ENCODE measurements around the gene PTPRD. TPM values are rescaled to one million over a fixed set of nuclear protein-coding genes. Genes with fewer than 3 reads are reported as not detected.

PTPRD gene
- total RNA-seq, 2 donors from 2014 or later: 12.1 to 13.4 TPM

DNA sequence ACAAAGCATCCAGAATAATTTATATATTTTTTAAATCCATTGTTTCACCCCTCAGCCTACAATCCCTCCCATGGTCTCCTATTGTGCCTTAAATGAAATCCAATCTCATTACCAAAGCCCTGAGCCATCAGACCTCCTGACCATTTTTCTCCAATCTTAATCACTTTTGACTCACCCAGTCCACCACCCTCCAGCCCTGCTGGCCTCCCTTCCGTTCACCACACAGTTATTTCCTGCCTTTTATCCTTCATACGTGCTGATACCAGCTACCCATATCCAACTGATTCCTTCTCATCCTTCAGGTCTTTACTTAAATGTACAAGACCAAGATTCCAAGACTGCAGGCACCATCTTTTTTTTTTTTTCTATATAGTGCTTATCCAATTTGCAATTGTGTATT is 1786.5 kb downstream of the PTPRD start:
- DNase-seq: no peak
- intact Hi-C loops (cut with DNase I): no loop called here
- no peak for ATAC-seq

DNA sequence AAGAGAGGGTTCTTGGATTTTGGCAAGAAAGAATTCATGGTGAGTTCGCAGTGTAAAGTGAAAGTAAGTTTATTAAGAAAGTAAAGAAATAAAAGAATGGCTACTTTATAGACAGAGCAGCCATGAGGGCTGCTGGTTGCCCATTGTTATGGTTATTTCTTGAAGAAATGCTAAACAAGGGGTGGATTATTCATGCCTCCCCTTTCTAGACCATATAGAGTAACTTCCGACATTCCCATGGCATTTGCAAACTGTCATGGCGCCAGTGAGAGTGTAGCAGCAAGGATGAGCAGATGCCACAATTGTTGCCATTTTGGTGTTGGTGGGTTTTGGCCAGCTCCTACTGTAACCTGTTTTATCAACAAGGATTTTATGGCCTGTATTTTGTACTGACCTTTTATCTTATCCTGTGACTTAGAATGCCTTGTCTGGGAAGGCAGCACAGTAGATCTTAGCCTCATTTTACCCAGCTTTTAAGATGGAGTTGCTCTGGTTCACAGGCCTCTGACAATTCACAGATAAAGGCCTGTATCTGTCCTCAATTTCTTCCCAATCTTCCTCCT is 1787.1 kb downstream of the PTPRD start:
- ATAC-seq: no peak
- no peak for DNase-seq
- intact Hi-C loops (cut with DNase I): no loop called here

DNA sequence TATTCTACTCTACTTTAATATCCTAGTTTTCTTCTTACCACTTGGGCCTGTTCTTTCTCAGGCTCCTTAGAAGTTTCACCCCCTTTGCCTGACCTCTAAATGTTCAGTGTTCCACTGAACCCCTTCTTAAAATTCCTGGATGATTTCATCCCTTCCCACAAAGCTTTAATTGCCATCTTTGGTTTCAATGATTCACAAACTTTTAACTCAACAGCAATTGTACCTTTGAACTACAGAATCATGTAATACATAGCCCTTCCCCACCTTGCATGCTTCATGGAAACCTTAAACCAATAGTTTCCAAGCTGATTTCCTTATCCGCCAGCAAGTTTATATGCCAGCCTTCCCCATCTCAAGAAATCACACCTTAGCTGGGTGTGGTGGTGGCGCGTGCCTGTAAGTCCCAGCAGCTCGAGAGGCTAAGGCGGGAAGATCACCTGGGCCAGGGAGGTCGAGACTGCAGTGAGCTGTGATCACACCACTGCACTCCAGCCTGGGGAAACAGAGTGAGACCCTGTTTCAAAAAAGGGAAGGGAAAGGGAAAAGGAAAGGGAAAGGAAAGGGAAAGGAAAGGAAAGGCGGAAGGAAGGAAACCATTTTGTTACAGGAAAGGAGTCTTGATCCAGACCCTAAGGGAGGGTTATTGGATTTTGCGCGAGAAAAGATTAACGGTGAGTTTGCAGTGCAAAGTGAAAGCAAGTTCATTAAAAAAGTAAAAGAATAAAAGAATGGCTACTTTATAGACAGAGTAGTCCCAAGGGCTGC is 1789.5 kb downstream of the PTPRD start:
- intact Hi-C loops (cut with DNase I): no loop called here
- ATAC-seq (no peak), DNase-seq (no peak)

DNA sequence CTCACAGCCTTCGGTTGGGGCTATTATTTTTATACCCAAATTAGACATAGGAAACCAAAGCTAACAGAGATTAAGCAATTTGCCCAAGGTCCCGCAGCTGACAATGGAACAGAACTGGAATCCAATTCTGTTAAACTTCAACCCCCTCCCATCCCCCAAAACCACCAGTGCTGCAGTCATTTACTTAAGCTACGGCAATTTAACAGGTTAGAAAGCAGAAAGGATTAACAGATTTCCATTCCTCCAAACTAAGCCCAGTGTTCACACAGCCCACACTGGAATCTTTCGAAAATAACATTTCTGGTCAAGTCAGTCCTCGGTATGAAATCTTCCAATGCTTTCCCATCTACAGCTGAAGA is 1790.2 kb downstream of the PTPRD start:
- intact Hi-C loops (cut with DNase I): no loop called here
- DNase-seq: no peak
- ATAC-seq: no peak

DNA sequence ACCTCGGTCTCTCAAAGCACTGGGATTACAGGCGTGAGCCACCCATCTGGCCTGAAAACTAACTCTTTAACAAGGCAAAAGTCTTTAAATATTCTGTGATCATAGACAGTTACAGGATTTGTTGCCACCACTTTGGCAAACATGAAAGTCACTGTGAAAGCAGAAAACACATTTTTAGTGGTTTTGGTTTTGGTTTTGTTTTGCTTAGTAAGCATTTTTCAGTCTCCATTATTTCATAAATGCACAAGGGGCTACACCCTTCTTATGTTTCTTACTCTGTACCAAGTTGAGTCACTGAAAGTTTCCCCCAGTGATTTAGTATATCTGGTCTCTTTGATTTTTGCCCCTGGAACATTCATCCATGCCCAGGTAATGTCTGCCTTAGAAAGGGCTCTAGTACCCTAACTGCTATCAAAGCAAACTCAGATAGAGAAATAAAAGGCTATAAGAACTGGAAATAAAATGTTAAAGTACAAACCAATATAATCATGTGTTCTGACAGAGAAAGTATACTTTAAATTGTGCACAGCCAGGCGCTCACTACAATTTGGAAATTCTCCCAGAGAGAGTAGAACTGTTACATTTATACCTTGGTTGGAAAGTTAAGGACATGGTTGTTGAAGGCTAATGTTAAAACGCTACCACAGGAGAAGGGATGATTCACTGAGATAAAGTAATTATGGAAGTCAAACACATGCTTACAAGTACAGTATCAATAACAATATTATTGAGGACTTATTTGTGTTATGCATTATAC is 1790.7 kb downstream of the PTPRD start:
- DNase-seq (no peak), ATAC-seq (no peak)
- intact Hi-C loops (cut with DNase I): no loop called here

DNA sequence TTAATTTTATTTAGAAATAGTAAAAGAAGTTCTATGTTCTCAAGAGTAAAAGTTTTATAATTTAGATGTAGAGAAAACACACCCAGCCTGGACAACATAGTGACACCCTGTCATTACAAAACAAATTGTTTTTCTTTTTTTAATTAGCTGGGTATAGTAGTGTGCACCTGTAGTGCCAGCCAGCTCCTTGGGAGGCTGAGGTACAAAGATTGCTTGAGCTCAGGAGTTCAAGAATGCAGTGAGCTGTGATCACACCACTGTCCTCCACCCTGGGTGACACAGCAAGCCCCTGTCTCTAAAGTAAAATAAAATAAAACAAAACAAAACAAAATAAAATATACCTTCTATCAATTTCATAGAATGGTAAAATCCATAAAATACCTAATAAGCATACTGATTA is 1795.5 kb downstream of the PTPRD start:
- intact Hi-C loops (cut with DNase I): no loop called here
- DNase-seq: no peak
- no peak for ATAC-seq

DNA sequence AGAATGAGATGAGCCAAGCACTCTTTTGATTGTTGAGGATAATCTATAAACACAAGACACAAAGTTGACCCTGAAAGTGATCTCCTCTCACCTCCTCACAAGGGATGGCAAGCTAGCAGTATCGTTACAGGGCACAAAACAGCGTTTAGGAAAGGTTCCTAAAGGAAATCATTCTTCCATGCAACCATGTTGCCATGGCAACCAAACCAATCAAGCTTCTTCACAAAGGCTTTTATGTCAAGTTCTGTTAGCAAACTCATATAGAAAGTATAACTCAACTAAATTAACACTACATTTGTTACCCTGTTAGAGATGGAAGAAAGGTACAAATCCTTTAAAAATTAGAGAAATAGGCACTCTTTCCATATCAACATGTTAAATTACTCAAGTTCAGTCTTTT is 1796.4 kb downstream of the PTPRD start:
- intact Hi-C loops (cut with DNase I): no loop called here
- DNase-seq (no peak), ATAC-seq (no peak)

DNA sequence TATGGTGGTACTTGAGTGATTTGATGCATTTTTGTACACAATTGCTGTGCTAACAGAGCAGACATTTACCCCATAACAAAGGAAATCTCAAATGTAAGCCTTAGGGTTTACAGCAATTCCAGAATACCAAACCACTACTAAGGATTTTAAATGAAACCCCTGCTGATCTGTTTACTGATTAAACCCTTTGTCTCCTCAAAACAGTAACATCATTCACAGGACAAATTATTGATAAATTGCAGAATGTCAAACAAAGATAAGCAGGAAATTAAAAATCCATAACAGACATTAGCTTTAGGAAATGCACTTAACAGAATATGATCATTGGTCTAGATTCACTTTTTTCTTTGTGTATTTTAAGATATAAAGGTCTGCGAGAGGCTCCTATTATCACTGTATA is 1796.9 kb downstream of the PTPRD start:
- DNase-seq (no peak), ATAC-seq (no peak)
- intact Hi-C loops (cut with DNase I): no loop called here

DNA sequence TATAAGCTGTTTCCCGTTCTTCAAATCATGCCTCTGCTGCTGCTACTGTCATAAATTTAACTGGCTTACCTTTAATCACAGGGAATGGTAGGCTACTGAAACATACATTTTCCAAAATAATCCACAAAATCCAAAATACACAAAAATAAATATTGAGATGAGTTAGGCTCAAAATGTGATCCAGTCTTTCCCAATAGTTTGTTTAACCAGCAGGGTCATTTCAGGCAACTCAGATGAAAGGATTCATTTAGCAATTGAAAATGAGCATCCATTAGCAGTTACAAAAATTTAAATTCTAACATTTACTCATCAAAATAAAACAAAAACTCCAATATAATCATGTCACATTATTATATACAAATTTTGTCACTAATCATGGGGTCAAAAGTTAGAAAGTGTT is 1797.6 kb downstream of the PTPRD start:
- intact Hi-C loops (cut with DNase I): no loop called here
- no peak for DNase-seq
- ATAC-seq: no peak

DNA sequence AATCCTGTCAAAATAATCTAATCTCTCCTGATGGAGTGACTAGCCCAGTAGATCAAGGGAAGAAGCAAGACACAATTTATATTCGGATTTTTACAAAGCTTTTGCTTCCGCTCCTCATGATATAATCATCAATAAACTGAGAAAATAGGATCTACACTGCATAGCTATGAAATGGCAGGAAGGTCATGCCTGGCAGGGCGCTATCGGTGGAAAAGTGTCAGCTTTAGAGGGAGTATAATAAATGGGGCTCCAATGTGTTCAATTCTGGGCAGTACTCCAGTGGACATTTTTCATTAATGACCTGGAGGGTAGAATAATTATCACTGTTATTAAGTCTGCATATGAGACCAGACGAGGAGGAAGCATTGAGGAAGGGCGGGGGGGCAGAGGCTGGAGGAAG is 1799.9 kb downstream of the PTPRD start:
- DNase-seq (no peak), ATAC-seq (no peak)
- intact Hi-C loops (cut with DNase I): no loop called here

DNA sequence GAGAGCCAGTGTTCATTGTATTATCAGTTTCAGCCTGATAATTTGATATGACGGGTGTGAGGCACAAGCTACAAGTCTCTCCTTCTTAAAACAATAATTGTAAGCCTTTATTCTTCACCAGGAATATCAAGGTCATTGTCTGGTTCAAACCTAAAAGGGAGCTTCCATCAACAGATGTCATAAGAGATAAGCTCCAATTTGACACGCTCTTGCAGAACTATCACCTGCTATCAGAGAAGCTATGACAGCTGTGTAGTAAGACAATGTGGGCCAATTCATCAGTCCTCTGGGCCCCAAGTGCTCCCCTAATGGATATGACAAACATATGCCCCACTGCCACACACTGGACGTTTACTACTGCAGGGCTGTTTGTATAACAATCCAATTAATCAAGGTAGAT is 1803.1 kb downstream of the PTPRD start:
- intact Hi-C loops (cut with DNase I): no loop called here
- ATAC-seq: no peak
- no peak for DNase-seq

DNA sequence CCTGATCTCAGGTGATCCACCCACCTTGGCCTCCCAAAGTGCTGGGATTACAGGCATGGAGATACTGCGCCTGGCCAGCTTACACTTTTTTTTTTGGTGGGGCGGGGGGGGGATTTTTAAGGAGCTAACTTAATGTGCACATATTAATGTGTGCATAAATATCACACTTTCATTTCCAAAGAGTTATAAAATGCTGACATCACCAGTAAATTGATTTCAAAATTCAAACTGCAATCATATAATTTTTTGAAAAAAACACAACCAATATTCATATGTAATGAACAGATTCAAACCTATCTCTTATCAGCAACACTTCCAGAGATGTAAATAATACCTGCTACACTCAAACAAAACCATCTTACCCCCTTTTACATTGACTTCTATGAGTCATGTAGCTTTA is 1806.7 kb downstream of the PTPRD start:
- intact Hi-C loops (cut with DNase I): no loop called here
- DNase-seq: no peak
- no peak for ATAC-seq

DNA sequence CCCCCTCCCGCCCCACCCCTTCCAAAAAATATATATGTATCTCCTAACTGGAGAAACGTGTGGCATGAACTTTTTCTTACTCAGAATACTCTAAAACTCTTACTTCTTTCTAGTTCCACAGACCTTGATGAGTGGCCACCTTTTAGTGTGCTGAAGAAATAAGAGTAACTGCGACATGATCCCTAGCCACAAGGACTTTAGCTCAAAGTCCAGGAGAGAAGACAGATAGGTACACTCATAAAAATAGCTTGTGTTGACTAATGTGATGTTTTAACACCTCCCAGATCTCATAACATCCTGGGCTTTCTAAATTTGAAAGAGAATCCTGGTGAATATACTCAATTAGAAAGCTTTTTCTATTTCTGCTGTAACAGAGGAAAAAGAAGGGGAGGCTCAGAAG is 1808.2 kb downstream of the PTPRD start:
- DNase-seq (no peak), ATAC-seq (no peak)
- intact Hi-C loops (cut with DNase I): no loop called here

DNA sequence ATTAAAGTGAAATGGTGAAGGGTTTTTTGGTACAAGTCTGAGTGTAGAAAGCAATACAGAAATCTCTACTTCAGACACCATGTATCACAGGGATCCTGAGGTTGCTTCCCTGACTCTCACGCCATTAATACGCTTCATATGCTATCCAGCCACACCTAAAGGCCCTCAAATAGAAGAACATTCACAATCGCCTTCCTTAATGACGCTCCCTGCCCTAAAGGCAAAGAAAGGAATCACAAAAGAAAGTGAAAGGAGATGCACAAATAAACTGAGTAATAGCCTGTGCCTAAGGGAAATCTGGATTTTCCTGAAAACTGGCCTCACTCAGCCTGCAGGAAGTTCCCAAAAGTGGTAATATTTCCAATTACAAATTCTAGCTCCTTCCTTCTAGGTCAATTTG is 1810.6 kb downstream of the PTPRD start:
- DNase-seq: no peak
- ATAC-seq: no peak
- intact Hi-C loops (cut with DNase I): no loop called here

DNA sequence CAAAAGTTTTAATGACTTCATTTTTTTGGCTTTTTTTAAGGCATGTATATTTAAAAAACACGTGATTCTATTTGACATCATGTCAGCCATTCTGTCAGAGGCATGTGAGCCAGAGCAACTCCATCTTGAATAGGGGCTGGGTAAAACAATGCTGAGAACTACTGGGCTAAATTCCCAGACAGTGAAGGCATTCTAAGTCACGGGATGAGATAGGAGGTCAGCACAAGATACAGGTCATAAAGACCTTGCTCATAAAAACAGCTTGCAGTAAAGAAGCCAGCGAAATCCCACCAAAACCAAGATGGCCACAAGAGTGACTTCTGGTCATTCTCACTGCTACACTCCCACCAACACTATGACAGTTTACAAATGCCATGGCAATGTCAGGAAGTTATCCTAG is 1812.6 kb downstream of the PTPRD start:
- DNase-seq (no peak), ATAC-seq (no peak)
- intact Hi-C loops (cut with DNase I): no loop called here

DNA sequence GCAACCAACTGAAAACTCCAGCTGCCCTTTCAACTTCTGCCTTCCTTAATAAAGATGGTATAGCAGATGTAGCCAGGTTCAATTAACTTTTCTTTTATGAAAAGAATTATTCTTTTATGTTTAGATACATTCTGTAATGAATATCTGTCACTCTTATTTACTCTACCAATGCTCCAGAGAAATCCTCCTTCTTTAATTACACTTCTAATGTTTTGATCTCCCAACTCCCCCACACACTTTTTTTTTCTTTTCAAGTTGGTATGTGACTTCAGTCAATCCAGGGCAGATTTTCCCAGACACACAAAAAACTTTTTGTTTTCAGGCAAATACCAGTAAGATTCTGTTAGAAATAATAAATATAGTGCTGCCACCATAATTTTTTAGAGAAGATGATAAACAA is 1813.2 kb downstream of the PTPRD start:
- DNase-seq (no peak), ATAC-seq (no peak)
- intact Hi-C loops (cut with DNase I): no loop called here

DNA sequence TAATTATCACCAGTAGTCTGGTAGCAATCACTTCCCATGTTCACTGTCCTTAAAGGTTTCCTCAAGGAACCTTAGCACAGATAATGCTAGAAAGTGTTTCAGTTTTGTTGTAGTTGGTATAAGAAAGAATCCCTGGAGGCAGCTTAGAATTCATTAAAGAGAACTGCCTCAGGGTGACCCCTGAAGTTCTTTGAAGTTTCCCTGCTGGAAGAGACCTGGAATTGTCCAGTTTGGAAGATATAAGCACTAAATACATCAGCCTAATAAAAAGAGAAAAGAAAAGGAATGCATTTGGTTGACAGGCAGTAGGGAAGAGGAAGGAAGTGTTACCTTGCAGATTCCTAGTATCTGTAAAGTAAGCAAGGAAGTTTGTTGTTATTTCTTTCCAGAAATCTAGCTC is 1813.6 kb downstream of the PTPRD start:
- DNase-seq (no peak), ATAC-seq (no peak)
- intact Hi-C loops (cut with DNase I): no loop called here

DNA sequence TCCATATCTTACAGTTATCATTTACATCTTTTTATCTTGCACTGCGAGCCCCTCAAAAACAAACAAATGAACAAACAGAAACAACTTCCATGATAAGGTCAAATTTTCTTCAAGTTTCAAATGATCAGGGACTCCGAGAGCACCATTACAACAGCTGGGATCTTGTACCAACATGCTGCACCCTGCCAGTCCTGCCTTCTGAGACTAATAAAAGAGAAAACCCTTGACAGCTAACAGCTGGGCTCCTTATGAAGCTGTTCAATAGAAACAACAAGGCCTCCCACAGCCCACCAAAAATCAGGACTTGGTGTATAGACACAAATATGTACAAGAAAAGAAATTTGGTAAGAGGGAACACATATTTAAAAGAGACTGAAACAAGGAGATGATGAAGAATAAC is 1828.0 kb downstream of the PTPRD start:
- ATAC-seq (peak in 1 of 2 donors; percentile 50), DNase-seq (no peak)
- intact Hi-C loops (cut with DNase I): no loop called here

DNA sequence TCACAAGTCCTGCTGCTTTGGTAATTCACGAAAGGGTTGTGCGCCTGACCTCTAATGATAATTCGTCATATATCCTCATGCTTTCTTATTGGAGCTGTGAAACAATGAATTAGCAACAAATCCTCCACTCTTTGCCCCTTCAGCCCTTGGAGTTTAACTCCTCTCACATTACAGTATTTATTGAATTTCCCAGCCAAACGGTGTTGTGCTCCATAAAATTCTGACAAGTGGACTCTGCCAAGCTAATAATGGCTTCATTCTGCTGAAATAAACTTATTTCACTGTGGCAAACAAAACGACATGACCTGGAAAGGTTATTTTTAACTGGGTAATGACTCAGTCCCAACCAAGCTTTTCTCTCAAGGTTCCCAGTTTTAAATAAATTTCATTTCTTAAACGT is 1828.9 kb downstream of the PTPRD start:
- DNase-seq (no peak), ATAC-seq (no peak)
- intact Hi-C loops (cut with DNase I): no loop called here

DNA sequence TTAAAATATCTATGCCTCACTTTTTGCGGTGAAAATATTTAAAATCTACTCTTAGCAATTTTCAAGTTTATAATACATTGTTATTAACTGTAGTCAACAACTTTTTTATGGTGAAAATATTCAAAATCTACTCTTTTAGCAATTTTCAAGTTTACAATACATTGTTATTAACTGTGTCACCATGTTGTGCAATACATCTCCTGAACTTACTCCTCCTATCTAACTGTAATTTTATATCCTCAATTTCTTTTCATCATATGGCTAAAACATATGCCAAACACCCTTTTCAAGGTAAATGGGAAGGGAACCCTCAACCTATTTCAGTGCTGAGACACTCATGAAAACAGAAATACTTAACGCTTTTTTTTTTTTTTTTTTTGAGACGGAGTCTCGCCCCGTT is 1830.6 kb downstream of the PTPRD start:
- no peak for ATAC-seq
- intact Hi-C loops (cut with DNase I): no loop called here
- no peak for DNase-seq

DNA sequence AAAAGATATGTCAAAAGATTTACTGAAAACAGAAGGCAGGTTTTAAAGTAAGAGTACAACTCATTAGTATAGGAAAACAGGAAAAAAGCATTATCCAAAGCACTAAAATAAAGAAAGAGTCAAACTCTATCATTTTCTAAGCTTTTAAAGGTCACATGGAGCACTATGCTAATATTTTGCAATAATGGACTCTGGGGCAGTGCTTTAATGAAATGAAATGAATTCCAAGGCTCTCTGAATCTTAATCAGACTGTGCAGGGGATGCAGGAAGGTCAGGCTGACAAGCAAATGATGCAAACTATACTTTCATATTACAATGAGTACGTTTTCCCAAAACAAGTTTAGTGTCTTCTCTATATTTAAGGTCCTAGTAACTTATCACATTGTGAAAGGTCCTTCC is 1831.3 kb downstream of the PTPRD start:
- intact Hi-C loops (cut with DNase I): no loop called here
- DNase-seq (no peak), ATAC-seq (no peak)
